ENCODE measurements around the gene RXRA. TPM values are rescaled to one million over a fixed set of nuclear protein-coding genes. Genes with fewer than 3 reads are reported as not detected.

The RXRA gene
- total and polyA plus RNA-seq, 2 of the 13 experiments (the other 11 are each of a cell fraction or from before 2014, with no cell fraction given): 18.9 to 29.2 TPM

DNA sequence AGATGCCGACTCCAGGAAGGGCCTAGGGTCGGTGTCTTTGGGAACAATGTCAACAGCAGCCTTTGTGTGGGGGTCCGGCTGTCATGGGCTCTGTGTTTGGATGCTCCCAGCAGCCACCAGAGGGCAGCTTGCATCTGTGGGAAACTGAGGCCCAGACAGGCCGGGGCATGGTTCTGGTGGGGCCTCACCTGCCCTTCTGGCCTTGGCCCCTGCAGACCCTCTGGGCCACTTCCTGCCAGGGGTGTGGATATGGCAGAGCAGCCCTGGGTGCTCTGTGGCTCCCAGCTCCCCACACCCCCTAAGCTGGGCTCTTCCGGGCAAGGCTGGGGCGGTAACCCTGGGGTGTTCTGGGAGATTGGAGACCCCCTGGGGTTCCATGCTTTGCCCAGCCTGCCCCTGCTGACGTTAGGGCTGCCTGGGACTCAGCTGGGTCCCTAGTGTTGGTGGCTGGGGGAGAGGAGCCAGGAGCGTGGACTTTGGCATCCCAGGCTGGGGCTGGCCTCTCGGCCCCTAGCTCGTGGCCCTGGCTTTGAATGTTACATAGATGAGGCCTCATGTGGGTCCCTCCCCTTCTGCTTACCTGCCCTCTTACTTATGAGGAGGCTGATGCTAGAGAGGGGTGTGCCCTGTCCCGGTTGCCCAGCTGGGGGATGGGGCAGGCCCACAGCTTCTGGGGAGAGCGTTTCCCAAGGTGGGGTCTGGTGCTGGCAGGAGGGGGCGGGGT lies 38.3 kb downstream of the RXRA start (continued):
- TF ChIP-seq ZXDC (CRISPR knock-in tag; IDR thresholded peaks at IDR 0.05) (no peak), ZNF556 (CRISPR knock-in tag; IDR thresholded peaks at IDR 0.05; ENCODE audit: borderline replicate concordance) (peak; percentile 71; the same call in 1 of the 2 replicates), ATF3 (CRISPR knock-in tag; IDR thresholded peaks at IDR 0.05) (no peak), ERF (CRISPR knock-in tag; IDR thresholded peaks at IDR 0.05) (0 out of 2 replicates have a peak, but pooled peaks have one; percentile 39), ONECUT2 (CRISPR knock-in tag; IDR thresholded peaks at IDR 0.05) (no peak), ZNF792 (CRISPR knock-in tag; IDR thresholded peaks at IDR 0.05) (peak; percentile 51; the same call in 1 of the 2 replicates), ZNF281 (CRISPR knock-in tag; IDR thresholded peaks at IDR 0.05; ENCODE audit: borderline replicate concordance) (peak; percentile 41; the same call in 1 of the 2 replicates), ZNF362 (CRISPR knock-in tag; IDR thresholded peaks at IDR 0.05; ENCODE audit: borderline replicate concordance) (peak; percentile 37; the same call in 1 of the 2 replicates), ZNF609 (CRISPR knock-in tag; IDR thresholded peaks at IDR 0.05; ENCODE audit: borderline replicate concordance) (peak; percentile 56; the same call in 1 of the 2 replicates), ZNF337 (CRISPR knock-in tag; IDR thresholded peaks at IDR 0.05; ENCODE audit: borderline replicate concordance, low read depth) (0 out of 2 replicates have a peak, but pooled peaks have one; percentile 44), ZNF224 (CRISPR knock-in tag; IDR thresholded peaks at IDR 0.05) (no peak), ZNF614 (CRISPR knock-in tag; IDR thresholded peaks at IDR 0.05; ENCODE audit: borderline replicate concordance) (0 out of 2 replicates have a peak, but pooled peaks have one; percentile 45), ZNF350 (CRISPR knock-in tag; IDR thresholded peaks at IDR 0.05; ENCODE audit: borderline replicate concordance, low read depth) (peak; percentile 56; the same call in 1 of the 2 replicates), SAP130 (CRISPR knock-in tag; IDR thresholded peaks at IDR 0.05; ENCODE audit: low read depth) (peak; percentile 79), IKZF1 (IDR thresholded peaks at IDR 0.05) (no peak), EEA1 (CRISPR knock-in tag; IDR thresholded peaks at IDR 0.05; ENCODE audit: borderline replicate concordance) (no peak), ZNF768 (CRISPR knock-in tag; IDR thresholded peaks at IDR 0.05) (no peak)
